ENCODE results near the gene LRIG2.

- TF ChIP-seq MTA1 (CRISPR knock-in tag; IDR thresholded peaks at IDR 0.05; ENCODE audit: borderline replicate concordance) = no peak
- no peak for TF ChIP-seq FOXA1 (IDR thresholded peaks at IDR 0.05)
- no peak for TF ChIP-seq FOXA1 (CRISPR knock-in tag; IDR thresholded peaks at IDR 0.05)
- TF ChIP-seq PAX8 (CRISPR knock-in tag; IDR thresholded peaks at IDR 0.05; ENCODE audit: borderline replicate concordance) = no peak
- TF ChIP-seq BCLAF1 (IDR thresholded peaks at IDR 0.05) = no peak
- no peak for TF ChIP-seq BRCA1 (CRISPR knock-in tag; IDR thresholded peaks at IDR 0.05)
Observed at GRCh38 chr1:113125517-113125916, 52.5 kb downstream of the LRIG2 start.

Data from HepG2 (cell line).